NCI-H524 (cell line): ENCODE data around the gene FAM50B.
"Not testable (repeated sequence)": the region's sequence is repeated elsewhere in the genome, so short reads cannot be mapped to it uniquely, and the experiment has no call there.

ENCODE experiments used
- DNase-seq, 2 experiments: peaks; one replicate each; lab custom pipeline; 2025; lab: John Stamatoyannopoulos, UW

FAM50B gene

GRCh38 chr6:3847521-3847920, 1.7 kb upstream of the FAM50B start:
- DNase-seq, result no peak

DNA sequence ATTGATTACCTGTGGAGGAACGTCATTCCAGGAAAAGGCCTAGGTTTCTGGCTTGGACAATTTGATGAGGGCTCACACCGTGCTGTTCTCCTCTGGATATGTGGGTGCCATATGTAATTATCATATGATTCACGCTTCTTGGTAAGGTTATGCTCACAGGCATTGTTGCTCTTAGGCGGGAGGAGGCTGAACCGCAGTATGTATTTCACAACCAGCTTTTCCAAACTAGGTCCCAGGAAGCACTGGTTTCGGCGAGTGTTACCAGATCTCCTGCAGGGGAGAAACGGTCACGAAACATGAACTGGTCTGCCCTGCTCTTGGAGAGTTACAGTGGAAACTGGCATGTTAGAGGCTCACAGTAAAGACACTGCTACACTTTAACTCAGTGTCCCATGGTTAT, 793 bp upstream of the FAM50B start:
- no peak for DNase-seq

DNA sequence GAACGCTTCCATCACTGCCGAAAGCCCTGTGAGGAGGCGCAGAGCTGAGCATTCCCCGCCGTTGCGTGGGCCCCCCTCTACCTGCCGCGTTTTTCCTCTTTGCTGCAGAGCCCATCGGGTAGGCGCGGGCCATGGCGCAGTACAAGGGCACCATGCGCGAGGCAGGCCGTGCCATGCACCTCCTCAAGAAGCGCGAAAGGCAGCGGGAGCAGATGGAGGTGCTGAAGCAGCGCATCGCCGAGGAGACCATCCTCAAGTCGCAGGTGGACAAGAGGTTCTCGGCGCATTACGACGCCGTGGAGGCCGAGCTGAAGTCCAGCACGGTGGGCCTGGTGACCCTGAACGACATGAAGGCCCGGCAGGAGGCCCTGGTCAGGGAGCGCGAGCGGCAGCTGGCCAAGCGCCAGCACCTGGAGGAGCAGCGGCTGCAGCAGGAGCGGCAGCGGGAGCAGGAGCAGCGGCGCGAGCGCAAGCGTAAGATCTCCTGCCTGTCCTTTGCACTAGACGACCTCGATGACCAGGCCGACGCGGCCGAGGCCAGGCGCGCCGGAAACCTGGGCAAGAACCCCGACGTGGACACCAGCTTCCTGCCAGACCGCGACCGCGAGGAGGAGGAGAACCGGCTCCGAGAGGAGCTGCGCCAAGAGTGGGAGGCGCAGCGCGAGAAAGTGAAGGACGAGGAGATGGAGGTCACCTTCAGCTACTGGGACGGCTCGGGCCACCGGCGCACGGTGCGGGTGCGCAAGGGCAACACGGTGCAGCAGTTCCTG, 693 bp downstream of the FAM50B start:
- no peak for DNase-seq

DNA sequence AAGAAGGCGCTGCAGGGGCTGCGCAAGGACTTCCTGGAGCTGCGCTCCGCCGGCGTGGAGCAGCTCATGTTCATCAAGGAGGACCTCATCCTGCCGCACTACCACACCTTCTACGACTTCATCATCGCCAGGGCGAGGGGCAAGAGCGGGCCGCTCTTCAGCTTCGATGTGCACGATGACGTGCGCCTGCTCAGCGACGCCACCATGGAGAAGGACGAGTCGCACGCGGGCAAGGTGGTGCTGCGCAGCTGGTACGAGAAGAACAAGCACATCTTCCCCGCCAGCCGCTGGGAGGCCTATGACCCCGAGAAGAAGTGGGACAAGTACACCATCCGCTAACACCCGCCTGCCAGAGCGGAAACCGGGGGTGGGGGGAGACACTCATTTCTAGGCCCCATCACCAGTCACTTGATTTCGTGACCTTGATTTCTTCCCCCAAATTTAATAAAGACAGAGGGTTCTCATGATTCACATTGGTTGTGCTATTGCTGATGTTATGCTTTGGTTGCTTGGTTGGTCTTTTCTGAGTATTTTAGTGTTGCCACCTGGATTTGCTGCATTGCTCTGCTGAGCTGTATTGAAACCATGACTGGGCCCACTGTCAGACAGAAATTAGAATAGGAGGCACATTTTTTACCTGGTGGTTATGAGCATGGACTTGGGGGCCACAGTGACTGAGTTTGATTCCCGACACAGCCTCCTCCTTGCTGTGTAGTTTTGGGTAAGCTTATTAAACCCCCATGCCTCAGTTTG, 1.5 kb downstream of the FAM50B start:
- no peak for DNase-seq

- no peak for DNase-seq
Measured at GRCh38 chr6:3851839-3852238, 2.7 kb downstream of the FAM50B start.

- DNase-seq, result no peak
Measured at GRCh38 chr6:3852391-3852790, 3.2 kb downstream of the FAM50B start.

- DNase-seq, result no peak
Measured at GRCh38 chr6:3855866-3856265, 6.7 kb downstream of the FAM50B start.

- DNase-seq, result no peak
Measured at GRCh38 chr6:3856576-3856975, 7.4 kb downstream of the FAM50B start.

DNA sequence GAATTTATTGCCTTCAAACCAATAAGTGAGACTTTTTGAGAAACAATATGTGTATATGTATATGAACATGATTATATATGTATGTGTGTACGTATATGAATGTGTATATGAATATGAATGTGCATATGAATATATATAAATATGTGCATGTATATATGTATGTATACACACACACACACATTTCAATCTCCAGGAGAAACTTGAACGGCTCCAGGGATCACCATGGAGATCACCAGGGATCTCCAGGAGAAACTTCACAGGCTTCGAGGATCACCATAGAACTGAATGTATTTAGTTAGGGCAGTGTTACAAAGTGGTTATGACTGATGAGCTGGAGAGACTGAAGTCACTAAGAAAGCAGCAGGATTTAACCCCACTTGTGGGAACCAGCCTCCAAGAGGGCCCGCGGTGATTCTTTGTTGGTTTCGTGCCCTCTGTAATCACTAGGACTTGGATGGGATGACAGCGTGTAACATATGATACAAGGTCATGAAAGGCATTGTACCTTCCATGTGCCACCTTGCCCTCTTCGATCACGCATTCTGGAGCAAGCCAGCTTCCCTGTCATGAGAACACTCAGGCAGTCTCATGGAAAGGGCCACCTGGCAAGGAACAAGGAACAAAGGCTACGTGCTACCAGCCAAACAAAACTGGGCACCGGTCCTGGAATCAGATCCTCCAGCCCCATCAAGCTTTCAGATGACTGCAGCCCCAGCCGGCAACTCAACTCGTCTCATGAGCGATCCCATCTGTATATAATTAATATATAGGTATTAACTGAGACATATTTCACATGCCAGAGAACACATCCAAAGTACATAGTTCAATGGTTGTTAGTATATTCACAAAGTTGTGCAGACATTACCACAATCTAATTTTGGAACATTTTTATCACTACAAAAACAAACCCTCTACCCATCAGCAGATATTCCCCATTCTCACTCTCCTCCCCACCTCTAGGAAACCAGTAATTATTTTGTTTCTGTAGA, 8.6 kb downstream of the FAM50B start:
- no peak for DNase-seq

- DNase-seq, result no peak
Measured at GRCh38 chr6:3859878-3860552, 10.8 kb downstream of the FAM50B start.

- DNase-seq, result no peak
Measured at GRCh38 chr6:3861424-3861823, 12.3 kb downstream of the FAM50B start.

DNA sequence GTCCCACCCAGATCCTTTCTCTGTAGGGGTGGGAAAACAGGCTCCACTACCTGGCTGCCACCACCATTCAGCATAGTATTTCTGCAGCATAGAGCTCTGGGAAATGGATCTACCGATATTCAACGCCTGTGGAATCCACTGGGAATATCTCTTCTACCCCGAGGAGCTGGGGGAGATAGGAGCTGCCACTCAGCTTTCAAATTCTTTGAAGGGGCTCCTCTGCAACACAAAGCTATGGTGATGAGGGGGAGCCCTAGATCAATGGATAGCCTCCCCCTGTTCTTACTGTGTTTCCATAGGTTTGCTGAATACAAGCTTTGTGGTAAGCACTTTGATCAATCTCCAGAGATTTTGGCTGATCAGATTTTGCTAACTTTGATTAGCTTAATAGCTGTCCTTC, 12.9 kb downstream of the FAM50B start:
- DNase-seq, result no peak

DNA sequence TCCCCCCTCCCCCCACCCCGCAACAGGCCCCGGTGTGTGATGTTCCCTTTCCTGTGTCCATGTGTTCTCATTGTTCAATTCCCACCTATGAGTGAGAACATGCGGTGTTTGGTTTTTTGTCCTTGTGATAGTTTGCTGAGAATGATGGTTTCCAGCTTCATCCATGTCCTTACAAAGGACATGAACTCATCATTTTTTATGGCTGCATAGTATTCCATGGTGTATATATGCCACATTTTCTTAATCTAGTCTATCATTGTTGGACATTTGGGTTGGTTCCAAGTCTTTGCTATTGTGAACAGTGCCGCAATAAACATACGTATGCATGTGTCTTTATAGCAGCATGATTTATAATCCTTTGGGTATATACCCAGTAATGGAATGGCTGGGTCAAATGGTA, 14.1 kb downstream of the FAM50B start:
- not testable (repeated sequence) for DNase-seq

DNA sequence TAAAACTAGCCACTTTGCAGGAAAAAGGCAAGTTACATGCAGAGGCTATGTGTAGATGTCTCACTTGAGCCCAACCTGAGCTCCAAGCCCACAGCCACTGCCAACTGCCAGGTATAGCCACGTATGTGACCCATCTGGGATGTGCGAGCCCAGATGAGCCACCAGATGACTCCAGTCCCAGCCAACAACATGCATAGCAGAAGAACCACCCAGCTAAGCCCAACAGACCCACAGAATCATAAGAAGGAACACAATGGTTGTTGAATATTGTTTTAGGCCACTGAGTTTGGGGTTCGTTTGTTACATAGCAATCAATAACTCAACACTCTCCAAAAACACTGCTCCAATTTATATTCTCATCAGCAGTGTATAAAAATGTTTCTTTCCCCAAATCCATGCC, 16.3 kb downstream of the FAM50B start:
- DNase-seq, result no peak

GRCh38 chr6:3867641-3868502, 18.7 kb downstream of the FAM50B start:
- no peak for DNase-seq

DNA sequence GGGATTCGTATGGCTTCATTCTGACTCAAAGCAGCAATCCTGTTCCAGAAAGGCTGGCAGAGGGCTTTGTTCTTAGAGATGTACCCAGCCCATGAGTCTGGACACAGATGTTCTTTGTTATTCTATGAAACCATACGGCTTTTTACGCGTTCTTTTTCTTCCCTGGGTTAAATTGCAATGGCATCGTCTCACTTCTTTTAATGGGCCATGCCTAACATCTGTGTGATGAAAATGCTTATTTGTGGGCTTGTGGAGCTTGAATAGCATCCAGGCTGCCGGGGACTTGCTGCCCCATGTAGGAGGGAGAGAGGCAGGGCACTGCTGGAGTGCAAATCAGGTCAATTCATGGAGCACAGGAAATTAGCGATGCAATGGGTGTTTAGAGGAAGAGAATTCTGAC, 19.4 kb downstream of the FAM50B start:
- DNase-seq, result no peak

DNA sequence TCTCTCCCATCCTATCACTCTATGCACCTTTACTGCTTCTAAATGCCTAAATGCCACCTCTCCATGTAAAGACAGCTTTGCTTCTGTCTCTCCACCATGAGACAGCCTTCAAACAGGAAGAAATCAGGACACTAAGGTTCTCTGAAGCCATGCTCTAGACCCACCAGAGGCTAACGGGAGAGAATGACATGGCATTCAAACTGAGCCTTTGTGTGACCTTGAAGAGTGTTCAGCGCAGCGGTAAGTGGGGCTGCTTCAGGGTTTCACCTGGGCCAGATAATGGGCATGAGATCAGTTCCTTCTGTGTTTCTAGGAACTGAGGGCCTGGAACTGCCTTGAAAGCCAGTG, 20.1 kb downstream of the FAM50B start:
- no peak for DNase-seq

GRCh38 chr6:3869632-3870527, 20.7 kb downstream of the FAM50B start:
- DNase-seq, result no peak

- DNase-seq, result no peak
Measured at GRCh38 chr6:3870528-3870925, 21.4 kb downstream of the FAM50B start.

DNA sequence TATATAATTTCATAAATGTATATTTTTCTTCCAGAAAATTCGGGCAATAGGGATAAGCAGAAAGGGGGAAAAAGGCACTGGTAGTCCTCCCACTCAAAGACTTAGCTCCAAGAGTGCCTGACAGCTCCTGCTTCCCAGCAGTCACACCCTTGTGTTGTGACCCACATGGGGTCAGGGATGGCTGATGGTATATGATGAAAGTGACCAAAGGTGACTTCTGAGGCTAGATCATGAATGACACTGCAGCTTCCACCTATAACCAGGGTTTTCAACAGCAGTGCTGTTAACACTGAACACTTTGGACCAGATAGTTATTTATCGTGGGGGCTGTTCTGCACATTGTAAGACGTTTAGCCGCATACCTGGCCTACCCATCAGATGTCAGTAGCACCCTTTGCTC, 22.3 kb downstream of the FAM50B start:
- DNase-seq, result no peak
